ENCODE measurements around the gene FAM81B.
"Not testable (repeated sequence)": the region's sequence is repeated elsewhere in the genome, so short reads cannot be mapped to it uniquely, and the experiment has no call there.

Gene FAM81B, protein sequence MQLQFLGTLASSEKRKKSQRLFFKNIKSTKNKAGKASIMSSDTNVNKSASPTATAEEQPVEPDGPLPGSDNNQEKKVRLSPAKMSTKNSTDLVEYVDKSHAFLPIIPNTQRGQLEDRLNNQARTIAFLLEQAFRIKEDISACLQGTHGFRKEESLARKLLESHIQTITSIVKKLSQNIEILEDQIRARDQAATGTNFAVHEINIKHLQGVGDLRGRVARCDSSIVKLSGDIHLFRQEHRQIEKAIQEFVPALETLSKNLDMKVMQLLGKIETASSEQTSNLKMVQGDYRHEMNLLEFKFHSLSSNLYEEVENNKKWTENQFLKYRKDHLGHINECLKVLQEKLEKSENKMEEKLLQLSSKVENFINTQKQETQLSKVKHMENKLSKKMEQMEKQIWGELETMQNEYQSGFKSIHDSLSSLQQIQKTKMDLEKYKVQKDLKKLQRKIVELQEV

DNA sequence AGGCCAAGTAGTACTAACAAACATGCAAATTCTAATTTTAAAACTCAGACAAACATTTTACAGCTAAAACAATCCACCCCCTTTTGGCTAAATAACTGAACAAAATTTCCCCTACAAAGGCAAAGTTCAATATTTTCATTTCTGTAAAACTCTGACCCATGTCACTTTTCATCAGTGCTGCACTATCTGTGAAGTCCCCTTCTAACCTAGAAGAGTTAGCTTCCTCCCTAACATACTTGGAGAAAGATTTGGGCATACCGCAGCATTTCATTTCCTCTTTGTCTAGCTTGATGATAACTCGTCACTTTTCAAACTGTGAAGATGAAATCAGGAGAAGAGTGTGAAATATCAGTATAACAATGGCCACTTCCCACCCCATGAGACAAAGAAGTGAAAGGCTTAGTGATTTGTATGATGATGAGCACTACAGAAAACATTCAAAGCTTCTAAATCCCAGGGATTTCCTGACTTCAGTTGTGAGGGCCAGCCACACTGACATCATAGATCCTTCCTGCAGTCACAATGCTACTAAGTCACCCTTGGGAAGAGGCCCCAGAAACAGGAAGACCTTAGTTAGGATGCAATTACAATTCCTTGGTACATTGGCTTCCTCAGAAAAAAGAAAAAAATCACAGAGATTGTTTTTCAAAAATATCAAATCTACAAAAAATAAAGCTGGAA, at the start of gene FAM81B:
FAM81B (plus strand) TSS at position 555 of the 681 bp plus-strand sequence; CDS start at position 579, 24 bp downstream.
- no peak within 1 kb of the TSS for H3K4me3 ChIP-seq (ENCODE audit: low read length)
- DNase-seq (ENCODE audit: low read depth): peak; percentile 45
- TF ChIP-seq, protein P1, sequence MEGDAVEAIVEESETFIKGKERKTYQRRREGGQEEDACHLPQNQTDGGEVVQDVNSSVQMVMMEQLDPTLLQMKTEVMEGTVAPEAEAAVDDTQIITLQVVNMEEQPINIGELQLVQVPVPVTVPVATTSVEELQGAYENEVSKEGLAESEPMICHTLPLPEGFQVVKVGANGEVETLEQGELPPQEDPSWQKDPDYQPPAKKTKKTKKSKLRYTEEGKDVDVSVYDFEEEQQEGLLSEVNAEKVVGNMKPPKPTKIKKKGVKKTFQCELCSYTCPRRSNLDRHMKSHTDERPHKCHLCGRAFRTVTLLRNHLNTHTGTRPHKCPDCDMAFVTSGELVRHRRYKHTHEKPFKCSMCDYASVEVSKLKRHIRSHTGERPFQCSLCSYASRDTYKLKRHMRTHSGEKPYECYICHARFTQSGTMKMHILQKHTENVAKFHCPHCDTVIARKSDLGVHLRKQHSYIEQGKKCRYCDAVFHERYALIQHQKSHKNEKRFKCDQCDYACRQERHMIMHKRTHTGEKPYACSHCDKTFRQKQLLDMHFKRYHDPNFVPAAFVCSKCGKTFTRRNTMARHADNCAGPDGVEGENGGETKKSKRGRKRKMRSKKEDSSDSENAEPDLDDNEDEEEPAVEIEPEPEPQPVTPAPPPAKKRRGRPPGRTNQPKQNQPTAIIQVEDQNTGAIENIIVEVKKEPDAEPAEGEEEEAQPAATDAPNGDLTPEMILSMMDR (conservative IDR thresholded peaks at IDR 0.05; ENCODE audit: low read depth, low read length): no peak

DNA sequence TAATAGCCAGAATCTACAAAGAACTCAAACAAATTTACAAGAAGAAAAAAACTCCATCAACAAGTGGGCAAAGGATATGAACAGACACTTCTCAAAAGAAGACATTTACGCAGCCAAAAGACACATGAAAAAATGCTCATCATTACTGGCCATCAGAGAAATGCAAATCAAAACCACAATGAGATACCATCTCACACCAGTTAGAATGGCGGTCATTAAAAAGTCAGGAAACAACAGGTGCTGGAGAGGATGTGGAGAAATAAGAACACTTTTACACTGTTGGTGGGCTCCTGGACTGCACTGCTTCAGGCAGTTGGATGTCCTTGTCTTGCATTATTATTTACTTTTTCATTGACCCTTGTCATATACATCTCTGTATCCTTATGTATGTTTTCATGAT, 49.7 kb upstream of the FAM81B start:
- not testable (repeated sequence) for H3K4me3 ChIP-seq (ENCODE audit: low read length); DNase-seq (ENCODE audit: low read depth)

DNA sequence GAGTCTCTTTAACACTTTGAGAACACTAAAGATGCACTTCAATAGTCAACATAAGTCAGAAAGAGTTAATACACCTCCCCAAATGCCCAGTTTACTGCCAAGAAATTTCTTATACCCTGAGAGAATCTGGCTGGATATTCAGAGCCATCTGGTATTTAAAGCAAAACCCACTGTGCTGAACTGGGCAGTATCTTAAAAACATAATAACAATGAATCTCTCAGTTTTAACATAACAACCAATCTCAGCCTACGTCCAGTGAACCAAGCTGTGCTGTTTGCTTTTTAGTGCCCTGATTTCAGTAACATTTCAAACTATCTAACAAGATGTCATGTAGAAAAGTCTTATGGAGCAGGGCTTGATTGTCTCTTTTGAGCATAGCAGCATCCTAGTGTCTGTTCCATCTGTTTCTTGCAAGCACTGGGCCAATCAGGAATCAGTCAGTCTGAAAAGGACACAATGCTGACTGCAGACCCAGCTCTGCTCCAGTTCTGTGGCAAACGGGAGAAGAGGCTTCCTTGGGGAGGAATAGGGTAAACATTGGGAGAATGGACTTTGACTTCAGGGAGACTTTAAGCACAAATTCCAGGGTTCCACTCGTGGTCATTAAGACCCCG, 43.6 kb upstream of the FAM81B start:
- DNase-seq (ENCODE audit: low read depth): no peak
- H3K4me3 ChIP-seq (ENCODE audit: low read length): no peak overlapping the region
- TF ChIP-seq, protein P1 (conservative IDR thresholded peaks at IDR 0.05; ENCODE audit: low read depth, low read length): no peak

DNA sequence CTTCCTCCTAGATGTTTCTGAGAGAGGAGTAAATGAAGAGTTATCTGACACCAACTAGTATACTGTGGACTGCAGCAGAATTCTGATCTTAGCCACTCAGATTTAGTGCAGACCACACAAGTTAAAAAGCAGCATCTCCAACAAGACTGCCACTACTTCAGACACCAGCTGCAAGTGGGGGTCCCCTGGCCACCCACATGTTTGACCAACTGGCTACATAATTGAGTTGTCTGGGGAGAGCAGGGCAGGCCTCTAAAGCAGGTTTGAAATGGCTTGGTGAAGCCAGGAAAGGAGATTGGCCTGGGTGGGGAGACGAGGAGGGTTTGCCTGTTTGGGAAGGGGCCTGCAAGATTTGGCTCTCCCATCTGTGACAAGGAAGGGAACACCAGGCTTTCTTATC, 40.5 kb upstream of the FAM81B start:
- TF ChIP-seq, protein P1 (conservative IDR thresholded peaks at IDR 0.05; ENCODE audit: low read depth, low read length): no peak
- DNase-seq (ENCODE audit: low read depth): no peak
- no peak overlapping the region for H3K4me3 ChIP-seq (ENCODE audit: low read length)

DNA sequence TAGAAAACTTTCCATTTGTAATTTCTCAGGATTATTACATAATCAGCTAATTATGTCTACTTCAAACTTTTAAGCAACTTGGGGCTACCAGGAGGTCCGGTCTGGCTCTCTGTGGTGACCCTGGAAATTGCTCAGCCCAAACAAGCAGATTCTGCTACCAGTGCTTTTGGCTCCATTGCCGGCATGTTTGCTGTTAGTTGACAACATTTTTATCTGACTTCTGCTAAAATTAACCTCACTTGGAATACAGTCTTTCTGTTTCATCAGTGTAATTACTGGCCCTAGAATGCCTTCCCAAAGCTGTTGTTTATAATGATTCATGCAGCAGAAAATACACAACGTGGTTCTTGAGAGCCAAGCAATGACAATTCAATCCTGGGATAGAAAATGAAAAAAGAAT, 38.5 kb upstream of the FAM81B start:
- H3K4me3 ChIP-seq (ENCODE audit: low read length): no peak overlapping the region
- no peak for DNase-seq (ENCODE audit: low read depth)
- TF ChIP-seq, protein P1 (conservative IDR thresholded peaks at IDR 0.05; ENCODE audit: low read depth, low read length): no peak

DNA sequence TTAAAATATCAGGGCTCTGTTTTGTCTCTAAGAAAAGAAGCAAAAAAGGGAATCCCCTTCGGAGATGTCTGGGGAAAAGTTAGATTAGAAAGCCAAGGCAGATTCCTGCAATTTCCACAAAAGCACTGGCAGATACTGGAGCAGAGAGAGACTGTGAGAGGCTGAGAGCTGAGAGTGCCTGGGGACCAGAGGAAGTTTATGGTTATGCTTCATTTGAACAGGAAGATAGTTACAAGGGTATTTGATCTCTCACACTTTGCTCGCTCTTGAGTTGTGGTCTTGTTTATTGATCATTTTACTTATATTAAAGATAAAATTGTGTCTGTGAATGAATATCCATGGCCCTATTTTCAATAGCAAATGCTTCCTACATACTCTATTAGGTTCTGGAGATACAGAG, 32.8 kb upstream of the FAM81B start:
- no peak overlapping the region for H3K4me3 ChIP-seq (ENCODE audit: low read length)
- TF ChIP-seq, protein P1 (conservative IDR thresholded peaks at IDR 0.05; ENCODE audit: low read depth, low read length): no peak
- no peak for DNase-seq (ENCODE audit: low read depth)

DNA sequence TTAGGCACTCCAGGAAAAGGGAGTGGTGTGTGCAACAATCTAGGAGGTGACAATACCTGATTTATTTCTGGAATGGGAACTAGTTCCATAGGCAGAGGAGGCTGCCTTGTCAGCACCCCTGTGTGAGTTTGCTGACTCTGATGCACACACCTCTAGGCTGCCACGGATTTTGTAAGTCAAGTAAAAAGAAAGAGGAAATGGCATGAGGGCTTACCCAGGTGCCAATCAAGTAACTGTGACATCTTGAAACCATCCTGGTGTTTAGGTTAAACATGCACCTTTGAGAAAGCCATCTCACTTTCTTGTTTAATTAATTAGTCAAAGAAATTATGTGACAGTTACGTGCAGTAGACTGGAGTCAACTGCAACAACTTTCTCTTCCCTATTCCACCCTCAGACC, 32.3 kb upstream of the FAM81B start:
- no peak overlapping the region for H3K4me3 ChIP-seq (ENCODE audit: low read length)
- DNase-seq (ENCODE audit: low read depth): no peak
- TF ChIP-seq, protein P1 (conservative IDR thresholded peaks at IDR 0.05; ENCODE audit: low read depth, low read length): no peak

DNA sequence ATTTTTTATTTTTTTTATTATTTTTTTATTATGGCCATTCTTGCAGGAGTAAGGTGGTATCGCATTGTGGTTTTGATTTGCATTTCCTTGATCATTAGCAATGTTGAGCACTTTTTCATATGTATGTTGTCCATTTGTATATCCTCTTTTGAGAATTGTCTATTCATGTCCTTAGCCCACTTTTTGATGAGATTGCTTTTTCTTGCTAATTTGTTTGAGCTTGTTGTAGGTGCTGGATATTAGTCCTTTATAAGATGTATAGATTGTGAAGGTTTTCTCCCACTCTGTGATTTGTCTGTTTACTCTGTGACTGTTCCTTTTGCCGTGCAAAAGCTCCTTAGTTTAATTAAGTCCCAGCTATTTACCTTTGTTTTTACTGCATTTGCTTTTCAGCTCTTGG, 30.5 kb upstream of the FAM81B start:
- H3K4me3 ChIP-seq (ENCODE audit: low read length); DNase-seq (ENCODE audit: low read depth): not testable (repeated sequence)

Measured in retinal pigment epithelial cell (primary cell).